ENCODE data around the gene SYNPO2.
"Not testable (repeated sequence)": the region's sequence is repeated elsewhere in the genome, so short reads cannot be mapped to it uniquely, and the experiment has no call there.

DNA sequence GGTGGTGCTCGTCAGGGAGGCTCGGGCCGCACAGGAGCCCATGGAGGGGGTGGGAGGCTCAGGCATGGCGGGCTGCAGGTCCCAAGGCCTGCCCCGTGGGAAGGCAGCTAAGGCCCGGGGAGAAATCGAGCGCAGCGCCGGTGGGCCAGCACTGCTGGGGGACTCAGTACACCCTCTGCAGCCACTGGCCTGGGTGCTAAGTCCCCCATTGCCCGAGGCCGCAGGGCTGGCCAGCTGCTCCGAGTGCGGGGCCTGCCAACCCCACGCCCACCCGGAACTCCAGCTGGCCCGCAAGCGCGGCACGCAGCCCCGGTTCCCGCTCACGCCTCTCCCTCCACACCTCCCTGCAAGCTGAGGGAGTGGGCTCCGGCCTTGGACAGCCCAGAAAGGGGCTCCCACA lies 88.4 kb downstream of the SYNPO2 start:
- TF ChIP-seq POLR2A (IDR thresholded peaks at IDR 0.05) = not testable (repeated sequence)
- TF ChIP-seq, protein P1, sequence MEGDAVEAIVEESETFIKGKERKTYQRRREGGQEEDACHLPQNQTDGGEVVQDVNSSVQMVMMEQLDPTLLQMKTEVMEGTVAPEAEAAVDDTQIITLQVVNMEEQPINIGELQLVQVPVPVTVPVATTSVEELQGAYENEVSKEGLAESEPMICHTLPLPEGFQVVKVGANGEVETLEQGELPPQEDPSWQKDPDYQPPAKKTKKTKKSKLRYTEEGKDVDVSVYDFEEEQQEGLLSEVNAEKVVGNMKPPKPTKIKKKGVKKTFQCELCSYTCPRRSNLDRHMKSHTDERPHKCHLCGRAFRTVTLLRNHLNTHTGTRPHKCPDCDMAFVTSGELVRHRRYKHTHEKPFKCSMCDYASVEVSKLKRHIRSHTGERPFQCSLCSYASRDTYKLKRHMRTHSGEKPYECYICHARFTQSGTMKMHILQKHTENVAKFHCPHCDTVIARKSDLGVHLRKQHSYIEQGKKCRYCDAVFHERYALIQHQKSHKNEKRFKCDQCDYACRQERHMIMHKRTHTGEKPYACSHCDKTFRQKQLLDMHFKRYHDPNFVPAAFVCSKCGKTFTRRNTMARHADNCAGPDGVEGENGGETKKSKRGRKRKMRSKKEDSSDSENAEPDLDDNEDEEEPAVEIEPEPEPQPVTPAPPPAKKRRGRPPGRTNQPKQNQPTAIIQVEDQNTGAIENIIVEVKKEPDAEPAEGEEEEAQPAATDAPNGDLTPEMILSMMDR (IDR thresholded peaks at IDR 0.05) = not testable (repeated sequence)
